PC-3 (cell line): ENCODE measurements around the gene ZNF324B.

Experiments
- CTCF ChIP-seq: fragments of 300-600 bp; sonication (generic); conservative IDR thresholded peaks from 2 replicates; pipeline ENCODE4 v1.5.1; 2017; ENCODE audit warnings: antibody characterized with exemption, low read depth, mild to moderate bottlenecking, low read length
- EZH2 ChIP-seq: fragments of 300-600 bp; sonication (generic); IDR thresholded peaks from one replicate; pipeline ENCODE4 v1.6.1; 2017; ENCODE audit warnings: antibody characterized with exemption, mild to moderate bottlenecking, low read length; ENCODE audit not compliant: unreplicated experiment

- no peak for TF ChIP-seq CTCF
- no peak for TF ChIP-seq EZH2
Observed at GRCh38 chr19:58482372-58482771, 30.9 kb downstream of the ZNF324B start.
